ENCODE results near the gene BEX3.
"Not testable (repeated sequence)": the region's sequence is repeated elsewhere in the genome, so short reads cannot be mapped to it uniquely, and the experiment has no call there.

Gene BEX3

GRCh38 chrX:103384672-103385071, 8.3 kb downstream of the BEX3 start:
- no peak for DNase-seq

GRCh38 chrX:103385283-103385830, 9.0 kb downstream of the BEX3 start:
- DNase-seq: not testable (repeated sequence)

GRCh38 chrX:103386332-103386731, 10.0 kb downstream of the BEX3 start:
- no peak for DNase-seq

- DNase-seq: no peak
Measured at GRCh38 chrX:103393487-103393886, 17.1 kb downstream of the BEX3 start.

- DNase-seq: no peak
Measured at GRCh38 chrX:103396186-103396585, 19.8 kb downstream of the BEX3 start.

GRCh38 chrX:103396660-103397059, 20.3 kb downstream of the BEX3 start:
- DNase-seq: no peak

GRCh38 chrX:103397707-103398106, 21.4 kb downstream of the BEX3 start:
- DNase-seq: no peak

GRCh38 chrX:103398421-103398864, 22.1 kb downstream of the BEX3 start:
- DNase-seq: no peak

- DNase-seq: no peak
Measured at GRCh38 chrX:103399744-103400143, 23.4 kb downstream of the BEX3 start.

GRCh38 chrX:103400931-103401330, 24.6 kb downstream of the BEX3 start:
- DNase-seq: no peak

- no peak for DNase-seq
Measured at GRCh38 chrX:103404231-103405008, 28.1 kb downstream of the BEX3 start.

- no peak for DNase-seq
Measured at GRCh38 chrX:103405009-103405333, 28.6 kb downstream of the BEX3 start.

- DNase-seq: no peak
Measured at GRCh38 chrX:103406256-103406655, 29.9 kb downstream of the BEX3 start.

GRCh38 chrX:103407776-103408175, 31.4 kb downstream of the BEX3 start:
- no peak for DNase-seq

- DNase-seq: not testable (repeated sequence)
Measured at GRCh38 chrX:103411721-103412120, 35.4 kb downstream of the BEX3 start.

- no peak for DNase-seq
Measured at GRCh38 chrX:103413705-103414387, 37.5 kb downstream of the BEX3 start.

- DNase-seq: no peak
Measured at GRCh38 chrX:103414561-103414960, 38.2 kb downstream of the BEX3 start.

GRCh38 chrX:103415068-103415467, 38.7 kb downstream of the BEX3 start:
- DNase-seq: no peak

GRCh38 chrX:103415528-103415927, 39.2 kb downstream of the BEX3 start:
- DNase-seq: no peak

GRCh38 chrX:103417370-103417769, 41.0 kb downstream of the BEX3 start:
- no peak for DNase-seq

- DNase-seq: no peak
Measured at GRCh38 chrX:103417933-103418332, 41.6 kb downstream of the BEX3 start.

GRCh38 chrX:103418811-103419340, 42.5 kb downstream of the BEX3 start:
- no peak for DNase-seq

- no peak for DNase-seq
Measured at GRCh38 chrX:103423955-103424638, 47.8 kb downstream of the BEX3 start.

All from NCI-H2081 treated with DMSO at 0.1 percent for 48 hours (cell line).